Stimulated activated CD4-positive, alpha-beta T cell treated with anti-CD3 and anti-CD28 coated beads, Interleukin-1b, Interleukin-23, amount 100 ng/mL, for 48 hours (primary cell): ENCODE measurements around the gene CUTC.
"Not testable (repeated sequence)": the region's sequence is repeated elsewhere in the genome, so short reads cannot be mapped to it uniquely, and the experiment has no call there.

Experiments
- DNase-seq: peaks from one replicate; pipeline ENCODE4 v3.0.0-alpha.2; 2020

The CUTC gene

DNA sequence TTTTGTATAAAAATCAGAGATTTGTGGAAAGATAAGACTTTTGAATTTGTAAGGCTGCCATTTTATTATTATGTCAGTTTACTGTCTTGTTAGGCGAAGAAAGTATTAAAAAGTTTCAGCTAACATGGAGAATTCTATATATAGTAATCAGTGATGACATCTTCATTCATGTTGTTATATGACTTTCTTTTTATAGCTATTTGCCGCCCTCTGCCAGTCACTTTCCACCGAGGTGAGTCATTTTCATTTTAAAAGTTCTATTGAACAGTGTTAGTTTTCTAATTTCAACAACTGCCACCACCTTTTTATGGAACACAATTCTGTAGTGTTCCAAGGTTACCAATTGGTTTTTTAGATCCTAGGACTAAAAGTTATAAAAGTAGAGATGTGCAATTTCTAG lies 11.8 kb downstream of the CUTC start:
- DNase-seq, result no peak

DNA sequence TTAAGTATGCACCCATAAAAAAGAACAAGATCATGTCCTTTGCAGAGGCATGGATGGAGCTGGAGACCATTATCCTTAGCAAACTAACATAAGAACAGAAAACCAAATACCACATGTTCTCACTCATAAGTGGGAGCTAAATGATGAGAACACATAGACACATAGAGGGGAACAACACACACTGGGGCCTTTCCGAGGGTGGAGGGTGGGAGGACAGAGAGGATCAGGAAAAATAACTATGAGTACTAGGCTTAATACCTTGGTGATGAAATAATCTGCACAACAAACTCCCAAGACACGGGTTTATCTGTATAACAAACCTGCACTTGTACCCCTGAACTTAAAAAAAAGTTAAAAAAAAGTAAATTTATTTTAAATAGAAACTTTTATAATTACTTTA lies 14.1 kb downstream of the CUTC start:
- not testable (repeated sequence) for DNase-seq

DNA sequence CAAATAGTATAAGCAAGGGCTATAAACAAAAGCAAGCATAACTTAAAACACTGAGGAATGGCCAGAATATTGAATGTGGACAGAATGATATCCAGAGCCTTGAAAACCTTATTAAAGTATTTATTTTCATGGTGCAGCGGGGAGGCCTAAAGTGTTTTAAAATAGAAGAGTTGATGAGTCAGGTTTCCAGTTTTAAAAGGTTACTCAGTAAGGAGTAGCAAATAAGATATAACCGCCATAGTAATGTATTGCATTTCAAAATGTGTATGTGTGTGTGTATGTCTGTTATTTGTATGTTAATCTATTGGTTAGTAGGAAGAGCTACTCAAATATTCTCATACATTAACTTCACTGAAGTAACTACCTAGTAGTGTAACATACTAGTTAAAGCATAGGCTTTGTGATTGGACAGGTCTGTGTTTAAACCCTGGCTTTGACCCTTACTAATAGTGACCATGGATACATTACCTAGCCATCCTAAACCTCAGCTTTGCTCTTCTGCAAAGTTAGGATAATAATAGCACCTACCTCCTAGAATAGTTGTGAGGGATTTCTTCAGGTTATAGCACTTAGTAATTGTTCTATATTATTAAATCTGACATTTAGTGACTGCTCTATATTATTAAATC lies 16.9 kb downstream of the CUTC start:
- DNase-seq, result no peak

DNA sequence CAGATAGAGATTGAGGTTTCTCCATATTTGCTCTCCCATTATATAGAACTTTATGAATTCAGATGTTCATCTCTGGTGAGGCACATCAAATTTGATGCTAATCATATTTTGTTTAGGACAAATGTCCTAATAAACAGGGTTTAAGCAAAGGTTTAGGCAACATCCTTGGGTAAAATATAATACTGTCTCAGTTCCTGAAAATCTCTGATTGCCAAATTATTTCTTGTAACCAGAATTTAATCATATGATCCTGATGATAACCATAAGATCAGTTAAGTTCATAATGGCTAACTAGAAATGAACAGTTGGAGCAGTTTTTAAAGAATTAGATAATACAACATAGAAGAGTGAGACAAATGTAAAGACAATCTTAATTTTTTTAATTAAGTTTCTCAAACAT lies 18.6 kb downstream of the CUTC start:
- DNase-seq, result no peak

DNA sequence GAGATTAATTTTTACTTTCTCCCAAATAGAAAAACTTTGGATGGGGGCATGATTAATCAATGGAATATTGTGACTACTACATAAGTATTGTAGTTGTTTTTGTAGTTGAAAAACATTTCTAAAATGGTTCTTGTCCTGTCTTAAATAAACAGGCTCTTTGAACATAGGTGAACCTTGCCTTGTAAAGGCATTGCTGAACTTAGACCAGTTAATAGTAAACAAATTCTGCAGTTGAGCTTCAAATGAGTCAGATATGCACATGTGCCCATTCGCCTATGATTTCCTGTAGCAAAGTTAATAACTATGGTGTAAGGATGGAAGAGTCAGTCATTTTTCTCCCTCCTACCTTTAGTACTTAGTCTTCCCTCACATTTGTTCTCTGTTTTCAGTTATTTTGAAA lies 22.6 kb downstream of the CUTC start:
- DNase-seq, result no peak

DNA sequence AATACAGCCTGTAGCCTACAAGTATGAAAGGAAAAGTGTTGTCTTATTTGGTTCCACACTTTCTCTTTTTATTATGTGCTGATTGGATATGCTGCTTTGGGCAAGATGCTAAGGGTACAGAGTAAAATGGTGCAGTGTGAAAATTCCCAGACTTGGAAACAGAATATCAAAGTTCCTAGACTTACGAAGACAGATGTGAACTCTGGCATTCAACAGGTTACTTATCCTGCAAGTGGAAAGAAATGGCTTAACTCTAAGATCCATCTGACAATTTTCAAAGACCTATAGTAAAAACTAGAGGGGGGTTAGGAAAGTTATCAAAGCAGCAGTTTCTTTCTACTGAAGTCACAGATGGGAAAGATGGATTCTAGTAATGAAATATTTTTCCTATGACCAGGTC lies 24.1 kb downstream of the CUTC start:
- DNase-seq, result no peak

DNA sequence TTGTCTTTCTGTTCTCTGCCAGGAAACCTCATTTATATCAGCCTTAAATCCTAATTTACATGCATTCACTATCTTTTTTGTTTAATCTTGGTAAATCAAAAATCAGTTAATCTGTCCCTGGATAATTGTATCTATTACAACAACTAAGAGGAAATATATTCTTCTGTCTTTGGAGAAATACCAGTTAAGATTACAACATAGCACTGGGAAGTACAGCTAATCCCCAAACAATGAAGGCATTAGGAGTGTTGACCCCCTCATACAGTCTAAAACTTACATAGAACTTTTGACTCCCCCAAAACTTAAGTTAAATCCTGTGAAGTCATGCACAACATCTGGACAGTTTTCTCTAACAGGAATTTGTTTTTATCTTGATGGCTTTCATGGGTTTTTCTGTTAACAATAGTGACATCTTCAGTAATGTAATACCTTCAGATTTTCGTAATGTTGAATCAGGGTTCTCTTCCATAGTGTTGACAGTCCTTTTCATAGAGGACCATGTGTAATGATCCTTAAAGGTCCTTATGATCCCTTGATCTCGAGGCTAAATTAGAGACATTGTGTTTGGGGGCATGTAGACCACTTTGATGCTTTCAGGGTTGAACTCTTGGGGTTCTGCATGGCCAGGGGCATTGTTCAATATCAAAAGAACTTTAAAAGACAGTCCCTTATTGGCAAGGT lies 26.3 kb downstream of the CUTC start:
- no peak for DNase-seq

DNA sequence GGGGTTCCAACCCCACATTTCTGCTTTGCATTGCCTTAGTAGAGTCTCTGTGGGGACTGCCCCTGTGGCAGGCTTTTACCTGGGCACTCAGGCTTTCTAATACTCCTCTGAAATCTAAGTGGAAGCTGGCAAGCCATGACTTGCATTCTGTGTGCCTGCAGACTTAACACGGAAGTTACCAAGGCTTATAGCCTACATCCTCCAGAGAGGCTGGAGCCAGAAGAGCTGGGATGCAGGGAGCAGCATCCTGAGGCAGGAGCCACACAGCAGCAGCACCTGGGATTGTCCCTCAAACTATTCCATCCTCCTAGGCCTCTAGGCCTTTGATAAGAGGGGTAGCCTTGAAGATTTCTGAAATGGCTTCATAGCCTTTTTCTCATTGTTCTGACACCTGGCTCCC lies 28.3 kb downstream of the CUTC start:
- no peak for DNase-seq

DNA sequence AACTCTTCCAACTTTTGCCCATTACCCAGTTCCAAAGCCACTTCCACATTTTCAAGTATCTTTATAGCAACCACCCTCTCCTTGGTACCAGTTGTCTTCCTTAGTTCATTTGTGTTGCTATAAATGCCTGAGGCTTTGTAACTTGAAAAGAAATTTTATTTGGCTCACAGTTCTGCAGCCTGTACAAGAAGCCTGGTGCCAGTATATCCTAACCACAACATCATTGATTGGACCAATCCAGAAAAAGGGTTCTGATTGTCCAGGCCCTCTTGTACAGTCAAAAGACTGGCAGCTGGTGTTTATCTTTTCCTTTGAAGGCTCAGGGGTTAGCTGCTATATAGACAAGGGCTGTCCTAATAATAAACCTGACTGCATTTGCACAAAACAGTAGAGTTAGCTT lies 29.3 kb downstream of the CUTC start:
- no peak for DNase-seq

DNA sequence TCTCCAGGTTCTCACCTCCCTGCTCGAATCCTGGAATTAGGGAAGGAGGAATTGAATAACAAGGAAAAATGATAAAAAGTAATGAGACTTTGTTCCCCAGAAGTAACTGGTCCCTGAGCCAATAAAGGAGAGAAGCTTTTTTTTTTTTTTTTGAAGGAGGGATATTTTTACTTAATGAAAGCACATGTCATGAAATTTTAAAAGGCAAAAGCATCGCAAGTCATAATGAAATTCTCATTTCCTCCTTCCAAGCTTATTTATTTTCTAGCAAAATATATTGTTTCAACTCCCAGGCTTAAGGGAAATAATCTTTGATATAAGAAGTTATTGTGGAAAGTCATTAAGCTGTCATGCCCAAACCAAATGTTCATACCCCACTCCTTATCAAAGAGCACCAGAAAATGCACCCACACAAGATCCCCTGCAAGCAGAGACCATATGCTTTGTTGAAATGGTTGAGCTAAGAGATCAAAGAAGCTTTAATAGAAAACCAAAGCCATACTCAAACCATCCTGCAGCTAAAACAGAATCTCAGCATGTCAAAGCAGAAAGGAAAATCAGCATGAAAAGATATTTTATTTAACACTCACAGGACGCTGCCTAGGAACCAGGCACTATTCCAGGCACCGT lies 33.8 kb downstream of the CUTC start:
- DNase-seq, result no peak

DNA sequence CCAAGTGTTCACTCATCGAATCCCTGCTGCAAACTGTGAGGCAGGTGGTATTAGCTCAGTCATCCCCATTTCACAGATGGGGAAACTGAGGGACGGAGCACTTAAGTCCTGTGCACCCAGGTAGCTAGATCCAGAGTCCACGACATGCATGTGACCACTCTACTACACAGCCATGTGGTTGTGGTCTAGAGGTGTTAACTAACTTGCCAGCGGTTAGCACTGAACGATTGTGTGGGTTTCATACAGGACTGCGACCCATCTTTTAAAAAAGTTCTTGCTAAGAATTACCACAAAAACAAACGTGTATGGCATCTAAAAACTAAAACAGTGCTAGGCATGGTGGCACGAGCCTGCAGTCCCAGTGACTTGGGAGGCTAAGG lies 34.3 kb downstream of the CUTC start:
- DNase-seq, result no peak

DNA sequence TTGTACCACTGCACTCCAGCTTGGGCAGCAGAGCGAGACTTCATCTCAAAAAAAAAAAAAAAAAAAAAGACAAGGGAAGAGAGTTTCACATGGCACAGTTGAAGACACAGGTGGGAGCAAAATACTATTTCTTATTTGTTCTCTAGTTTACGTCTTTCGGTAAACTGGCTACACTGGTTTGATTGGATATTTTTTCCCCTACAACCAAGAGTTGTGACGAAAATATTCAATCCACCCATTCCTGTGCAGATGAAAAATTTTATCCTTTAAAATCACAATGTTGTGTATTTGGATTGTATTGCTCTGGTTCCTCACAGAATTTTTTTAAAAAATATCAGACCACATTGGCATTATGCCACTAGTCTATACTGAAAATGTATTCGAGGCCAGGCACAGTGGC lies 35.9 kb downstream of the CUTC start:
- DNase-seq, result no peak

DNA sequence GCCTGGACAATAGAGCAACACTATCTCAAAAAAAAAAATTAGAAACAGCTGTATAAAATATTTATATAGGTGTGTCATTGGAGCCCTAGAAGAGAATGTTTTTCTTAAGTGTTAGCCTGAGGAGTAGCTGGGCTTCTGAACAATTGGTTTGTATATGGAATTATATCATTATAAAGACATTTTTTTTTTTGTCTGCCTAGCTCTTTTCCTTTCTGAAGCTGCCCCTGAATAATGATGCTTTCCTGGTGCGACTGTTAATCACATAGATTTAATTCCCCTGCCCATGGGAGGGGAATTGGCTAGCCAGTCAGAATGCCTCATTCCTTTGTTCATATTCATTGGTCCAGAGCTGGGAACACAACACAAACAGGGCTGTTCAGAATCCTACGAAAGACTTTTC lies 36.5 kb downstream of the CUTC start:
- no peak for DNase-seq

DNA sequence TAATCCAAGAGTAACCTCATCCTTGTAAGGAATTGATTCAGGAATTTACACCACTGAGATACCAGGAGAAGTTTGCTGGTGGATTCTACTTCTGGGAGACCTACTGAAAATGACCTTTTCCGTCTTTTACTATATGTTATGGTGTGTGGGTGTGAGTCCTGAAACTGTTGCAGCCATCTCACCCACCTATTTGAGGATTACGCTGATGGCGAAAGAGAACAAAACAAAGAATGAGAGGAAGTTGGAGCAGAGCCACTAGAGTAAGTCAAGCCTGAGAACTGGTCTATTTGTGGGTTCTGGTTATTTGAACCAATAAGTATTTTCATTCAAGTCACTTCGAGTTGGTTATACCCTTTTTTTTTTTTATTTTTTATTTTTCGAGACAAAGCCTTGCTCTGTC lies 37.7 kb downstream of the CUTC start:
- DNase-seq, result no peak

DNA sequence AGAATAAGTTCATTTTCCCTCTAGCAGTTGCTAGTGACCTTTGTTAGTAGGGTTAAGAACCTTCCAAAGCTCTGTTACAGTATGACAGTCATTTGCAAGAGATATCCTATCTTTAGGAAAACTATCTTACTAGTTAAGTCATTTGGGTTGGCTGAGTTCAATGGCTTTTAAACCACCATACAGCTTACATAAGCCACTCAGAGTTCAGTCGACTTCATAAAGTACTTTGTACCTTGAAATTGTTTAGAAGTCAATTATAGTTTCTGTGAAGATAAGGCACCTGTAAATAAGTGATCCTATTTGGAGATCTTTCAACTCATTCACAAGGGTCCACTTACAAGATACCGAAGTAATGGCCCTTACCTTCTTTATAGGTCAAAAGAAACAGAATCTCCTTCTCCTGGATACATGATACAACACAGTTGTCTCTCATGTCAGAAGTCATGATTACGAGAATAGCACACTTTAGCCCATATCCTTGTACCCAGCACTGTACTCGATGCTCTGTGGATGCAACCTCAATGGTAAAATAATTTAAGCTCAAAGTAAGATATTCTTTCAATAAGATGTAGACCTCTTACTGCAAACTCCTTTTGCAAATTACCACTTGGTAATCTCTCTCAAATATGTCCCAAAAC lies 38.5 kb downstream of the CUTC start:
- DNase-seq, result no peak

DNA sequence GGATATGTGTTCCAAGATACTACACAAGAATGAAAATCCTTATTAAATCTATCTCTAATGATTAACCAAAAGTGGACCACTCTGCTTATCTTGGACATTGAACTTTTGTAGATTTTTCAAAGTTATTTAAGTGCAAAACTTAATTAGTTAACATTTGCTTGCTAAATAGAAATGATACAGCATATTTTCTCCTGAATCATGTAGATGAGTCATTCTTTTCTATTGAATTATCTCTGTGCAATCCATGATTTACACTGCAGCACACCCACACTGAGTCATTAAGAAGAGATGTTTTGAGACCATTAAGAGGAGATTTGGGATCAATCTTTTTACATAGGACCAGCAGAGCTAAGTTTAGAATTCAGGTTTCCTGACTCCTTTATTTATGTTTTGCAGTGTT lies 43.8 kb downstream of the CUTC start:
- DNase-seq, result no peak

DNA sequence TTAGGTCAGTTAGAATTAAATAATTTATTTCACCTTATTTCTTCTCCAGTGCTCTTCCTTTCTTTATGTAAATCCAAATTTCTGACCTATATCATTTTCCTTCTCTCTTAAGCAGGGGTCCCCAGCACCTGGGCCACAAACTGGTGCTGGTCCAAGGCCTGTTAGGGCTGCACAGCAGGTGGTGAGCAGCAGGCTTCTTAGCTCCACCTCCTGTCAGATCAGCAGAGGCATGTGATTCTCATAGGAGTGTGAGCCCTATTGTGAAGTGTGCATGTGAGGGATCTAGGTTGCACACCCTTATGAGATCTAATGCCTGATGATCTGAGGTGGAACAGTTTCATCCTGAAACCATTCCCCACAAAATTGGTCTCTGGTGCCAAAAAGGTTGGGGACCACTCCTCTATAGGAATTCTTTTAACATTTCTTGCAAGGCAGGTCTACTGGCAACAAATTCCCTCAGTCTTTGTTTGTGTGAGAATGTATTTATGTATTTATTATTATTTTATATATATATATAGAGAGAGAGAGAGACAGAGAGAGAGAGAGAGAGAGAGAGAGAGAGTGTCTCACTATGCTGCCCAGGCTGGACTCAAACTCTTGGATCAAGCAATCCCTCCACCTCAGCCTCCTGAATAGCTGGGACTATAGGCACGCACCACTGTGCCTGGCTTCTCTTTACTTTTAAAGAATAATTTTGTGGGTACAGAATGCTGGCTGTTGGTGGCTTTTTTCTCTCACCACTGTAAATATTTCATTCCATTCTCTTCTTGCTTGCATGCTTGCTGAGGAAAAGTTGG lies 46.1 kb downstream of the CUTC start:
- DNase-seq, result no peak

DNA sequence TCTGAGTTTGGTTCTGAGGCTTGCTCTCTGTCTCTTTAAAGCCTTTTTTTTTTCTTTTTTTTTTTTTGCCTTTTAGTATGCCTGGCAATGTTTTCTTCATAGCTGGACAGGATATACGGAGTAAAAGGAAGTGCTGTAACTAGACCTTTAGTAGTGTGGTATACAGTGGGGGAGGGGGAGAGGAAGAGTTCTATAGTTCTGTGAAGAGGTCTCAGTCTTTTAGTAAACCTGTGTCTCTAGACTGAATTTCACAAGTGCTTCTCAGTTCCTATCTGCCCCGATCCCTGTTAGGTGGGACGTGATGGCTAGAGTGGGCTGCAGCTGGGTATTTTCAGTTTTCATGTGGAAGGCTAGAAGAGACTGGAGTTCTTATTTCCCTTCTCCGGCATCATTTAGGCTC lies 47.3 kb downstream of the CUTC start:
- no peak for DNase-seq

DNA sequence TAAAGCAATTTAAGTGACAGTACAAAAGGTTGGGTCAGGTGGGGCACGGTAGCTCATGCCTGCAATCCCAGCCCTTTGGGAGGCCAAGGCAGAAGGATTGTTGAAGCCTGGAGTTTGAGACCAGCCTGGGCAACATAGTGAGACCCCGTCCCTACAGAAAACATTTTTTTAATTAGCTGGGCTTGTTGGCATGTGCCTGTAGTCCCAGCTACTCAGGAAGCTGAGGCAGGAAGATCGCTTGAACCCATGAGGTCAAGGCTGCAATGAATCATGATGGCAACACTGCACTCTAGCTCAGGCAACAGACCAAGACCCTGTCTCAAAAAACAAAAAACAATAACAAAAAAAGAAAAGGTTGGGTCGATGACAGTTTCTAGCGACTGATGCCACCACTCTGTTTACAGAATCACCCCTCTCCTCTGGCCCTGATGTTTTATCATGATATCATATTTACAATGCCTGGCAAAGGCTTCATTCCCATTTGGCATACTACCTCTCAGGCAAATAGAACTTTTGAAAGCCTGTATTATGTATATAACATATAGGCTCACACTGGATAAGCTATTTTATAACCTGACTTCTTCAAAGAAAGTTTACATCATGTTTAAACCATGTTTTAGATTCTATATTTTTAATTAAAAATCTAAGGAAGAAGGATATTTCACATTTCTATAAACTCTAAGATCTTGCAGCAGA lies 49.8 kb downstream of the CUTC start:
- no peak for DNase-seq

DNA sequence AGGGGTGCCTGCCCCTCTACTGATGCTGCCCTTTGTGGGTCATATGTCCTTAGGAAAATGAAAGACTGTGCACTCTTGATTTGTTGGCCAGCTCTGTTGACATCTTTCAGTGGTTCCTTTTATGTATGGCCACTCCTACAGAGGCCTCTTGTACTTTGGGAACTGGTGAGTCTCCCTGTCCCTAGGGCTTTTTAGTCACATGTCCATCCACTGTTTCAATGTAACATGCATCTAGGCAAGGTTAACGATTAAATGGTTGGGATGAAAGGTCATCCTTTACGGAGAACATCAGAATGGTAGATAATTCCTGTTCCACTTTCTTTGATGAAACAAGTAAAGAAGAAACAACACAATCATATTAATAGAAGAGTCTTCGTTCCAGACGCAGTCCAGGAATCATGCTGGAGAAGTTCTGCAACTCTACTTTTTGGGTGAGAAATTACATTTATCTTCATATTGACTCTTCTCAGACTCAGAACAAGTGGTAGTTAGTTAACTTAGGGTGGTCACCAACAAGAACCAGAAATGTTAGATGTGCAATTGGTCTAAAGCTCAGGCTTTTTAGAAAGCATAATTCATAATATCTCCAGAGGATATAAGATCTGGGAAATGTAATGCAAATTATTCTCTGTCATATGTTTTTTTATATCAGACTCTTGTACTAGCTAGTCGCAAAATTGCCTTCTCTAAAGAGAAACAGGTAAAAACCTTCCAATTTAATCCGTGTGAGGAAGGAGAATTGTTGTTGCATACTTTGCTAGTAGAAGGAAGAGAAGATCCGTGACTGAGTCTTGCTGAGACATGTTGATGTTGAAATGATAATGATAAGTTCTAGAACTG lies 50.6 kb downstream of the CUTC start, which contains the start of gene ABCC2:
Gene ABCC2 (plus strand): TSS at position 194 of the 840 bp plus-strand sequence. CDS start 205 bp downstream, at position 399.
- DNase-seq, result no peak

DNA sequence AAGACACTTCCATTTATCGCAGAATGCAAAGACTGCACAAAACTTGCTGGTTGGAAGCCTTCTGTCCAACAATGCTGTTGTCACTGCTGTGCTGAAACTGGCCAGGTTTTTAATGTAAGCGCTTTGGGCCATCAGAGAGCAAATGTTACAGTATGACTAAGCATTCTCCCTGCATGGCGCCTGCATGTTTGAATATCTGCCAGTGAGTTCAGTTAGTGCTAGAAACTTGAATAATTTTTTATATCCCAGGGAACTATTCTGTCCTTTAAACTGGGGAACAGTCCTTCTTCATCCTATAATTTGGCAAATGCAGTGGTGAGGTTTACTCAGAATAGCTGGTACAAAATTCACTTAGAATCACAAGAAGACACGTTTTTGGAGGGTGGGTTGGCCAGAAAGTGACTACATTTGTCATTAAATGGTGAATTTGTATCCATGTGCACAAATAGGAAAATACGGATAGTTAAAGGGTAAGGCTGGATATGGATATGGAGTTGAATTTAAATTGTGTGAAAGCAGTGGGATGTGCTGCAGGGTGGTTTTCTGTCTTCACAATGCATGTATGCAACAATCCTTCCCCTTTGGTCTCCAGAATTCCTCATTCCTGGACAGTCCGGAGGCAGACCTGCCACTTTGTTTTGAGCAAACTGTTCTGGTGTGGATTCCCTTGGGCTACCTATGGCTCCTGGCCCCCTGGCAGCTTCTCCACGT lies 52.1 kb downstream of the CUTC start:
- no peak for DNase-seq
